Astrocyte (in vitro differentiated cells and primary cell): ENCODE results near the gene CD52. TPM values are rescaled to one million over a fixed set of nuclear protein-coding genes. Genes with fewer than 3 reads are reported as not detected.
"Not testable (repeated sequence)": the region's sequence is repeated elsewhere in the genome, so short reads cannot be mapped to it uniquely, and the experiment has no call there.

Experiments used
- DNase-seq: peaks from one replicate; pipeline ENCODE4 v3.0.0-alpha.2; 2010; ENCODE audit warnings: low read depth
- FAIRE-seq: peaks from 2 replicates; lab custom pipeline; 2011; peaks lifted over from hg19 to GRCh38; lab: Jason Lieb, UNC
- H2AFZ ChIP-seq: 2 replicates; pipeline ENCODE4 v1.6.0; 2012; ENCODE audit warnings: low read depth, low read length, inconsistent platforms
- H3K27ac ChIP-seq: 2 replicates; pipeline ENCODE4 v1.5.1; 2011; ENCODE audit warnings: low read depth, low read length, inconsistent platforms
- H3K27me3 ChIP-seq: 2 replicates; pipeline ENCODE4 v1.6.0; 2011; ENCODE audit warnings: low read length, inconsistent platforms; ENCODE audit not compliant: insufficient read depth
- H3K36me3 ChIP-seq: 2 replicates; pipeline ENCODE4 v1.5.1; 2011; ENCODE audit warnings: low read length, inconsistent platforms; ENCODE audit not compliant: insufficient read depth
- H3K4me1 ChIP-seq: 2 replicates; pipeline ENCODE4 v1.5.1; 2011; ENCODE audit warnings: low read length, inconsistent platforms; ENCODE audit not compliant: insufficient read depth
- H3K4me2 ChIP-seq: 2 replicates; pipeline ENCODE4 v1.6.0; 2012; ENCODE audit warnings: low read length, inconsistent platforms
- H3K4me3 ChIP-seq: 2 replicates; pipeline ENCODE4 v1.5.1; 2011; ENCODE audit warnings: low read depth, mild to moderate bottlenecking, low read length, inconsistent platforms; ENCODE audit not compliant: insufficient read depth
- H3K79me2 ChIP-seq: 2 replicates; pipeline ENCODE4 v1.6.0; 2012; ENCODE audit warnings: mild to moderate bottlenecking, low read length, inconsistent platforms; ENCODE audit not compliant: insufficient read depth
- H3K9ac ChIP-seq: 2 replicates; pipeline ENCODE4 v1.6.0; 2012; ENCODE audit warnings: mild to moderate bottlenecking, low read length, inconsistent platforms
- H3K9me3 ChIP-seq: 2 replicates; pipeline ENCODE4 v1.5.1; 2012; ENCODE audit warnings: low read depth, mild to moderate bottlenecking, low read length, inconsistent platforms; ENCODE audit not compliant: insufficient read depth
- H4K20me1 ChIP-seq: 2 replicates; pipeline ENCODE4 v1.6.0; 2012; ENCODE audit warnings: low read length, inconsistent platforms; ENCODE audit not compliant: insufficient read depth
- H3K27ac Mint-ChIP-seq: one replicate; pipeline ENCODE4 v1.8.0; 2021; ENCODE audit warnings: mild to moderate bottlenecking, mixed read lengths; ENCODE audit not compliant: unreplicated experiment
- H3K27me3 Mint-ChIP-seq: one replicate; pipeline ENCODE4 v1.8.0; 2021; ENCODE audit warnings: low read depth, mixed read lengths; ENCODE audit not compliant: unreplicated experiment
- H3K36me3 Mint-ChIP-seq: one replicate; pipeline ENCODE4 v1.8.0; 2021; ENCODE audit warnings: low read depth, mixed read lengths; ENCODE audit not compliant: unreplicated experiment
- H3K4me1 Mint-ChIP-seq: one replicate; pipeline ENCODE4 v1.8.0; 2021; ENCODE audit warnings: low read depth, mixed read lengths; ENCODE audit not compliant: unreplicated experiment
- H3K4me3 Mint-ChIP-seq: one replicate; pipeline ENCODE4 v1.8.0; 2021; ENCODE audit warnings: mild to moderate bottlenecking, moderate library complexity, mixed read lengths; ENCODE audit not compliant: unreplicated experiment
- H3K9me3 Mint-ChIP-seq: one replicate; pipeline ENCODE4 v1.8.0; 2021; ENCODE audit warnings: mild to moderate bottlenecking, mixed read lengths; ENCODE audit not compliant: unreplicated experiment
- EZH2 ChIP-seq: IDR thresholded peaks from 2 replicates; pipeline ENCODE4 v1.6.1; 2012; ENCODE audit warnings: mild to moderate bottlenecking, low read length, inconsistent platforms; ENCODE audit not compliant: insufficient read depth
- total RNA-seq: library from RNA; stranded (reverse); gene quantifications from 2 replicates; pipeline ENCODE4 v1.2.1, GENCODE V29; 2021
- TF ChIP-seq, protein P1 (sequence below): IDR thresholded peaks from 2 replicates; pipeline ENCODE4 v1.5.1; 2011; ENCODE audit warnings: low read depth, mild to moderate bottlenecking, inconsistent platforms, low read length, moderate library complexity; ENCODE audit not compliant: insufficient read depth

The CD52 gene
- total RNA-seq, 1 donor from 2014 or later, result not detected

DNA sequence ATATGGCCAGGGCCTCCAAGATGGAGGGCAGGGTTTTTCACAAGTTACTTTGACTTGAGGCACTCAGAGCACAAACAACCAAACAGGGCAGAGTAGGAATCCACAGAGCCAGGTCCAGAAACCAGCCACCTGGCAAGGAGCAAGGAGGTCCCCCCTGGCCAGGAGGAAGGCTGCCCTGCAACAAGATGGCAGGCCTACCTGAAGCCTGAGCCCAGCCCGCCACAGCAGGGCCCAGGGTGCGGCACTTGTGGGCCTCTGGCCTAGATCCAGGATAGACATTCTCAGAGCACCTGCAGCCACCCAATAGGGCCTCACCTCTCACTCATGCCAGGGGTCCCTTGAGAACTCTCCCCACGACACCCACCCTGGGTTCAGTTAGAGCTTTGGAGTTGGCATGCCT, 26.3 kb upstream of the CD52 start:
- no peaks in the 10 kb centered on the region for H3K9me3 Mint-ChIP-seq
- H3K27ac Mint-ChIP-seq, result no peak overlapping the region
- Histone ChIP-seq H3K4me1 (no peaks in the 10 kb centered on the region), H3K27ac (no peak overlapping the region), H4K20me1 (no peaks in the 10 kb centered on the region), H3K27me3 (no peaks in the 10 kb centered on the region), H3K4me3 (no peak overlapping the region), H3K79me2 (no peaks in the 10 kb centered on the region), H3K9ac (no peak overlapping the region), H3K36me3 (no peaks in the 10 kb centered on the region), H3K4me2 (no peak overlapping the region), H2AFZ (no peak overlapping the region), H3K9me3 (no peaks in the 10 kb centered on the region)
- peaks cover 11% of the 10 kb centered on the region for H3K36me3 Mint-ChIP-seq
- H3K4me3 Mint-ChIP-seq, result no peak overlapping the region
- TF ChIP-seq, protein P1, sequence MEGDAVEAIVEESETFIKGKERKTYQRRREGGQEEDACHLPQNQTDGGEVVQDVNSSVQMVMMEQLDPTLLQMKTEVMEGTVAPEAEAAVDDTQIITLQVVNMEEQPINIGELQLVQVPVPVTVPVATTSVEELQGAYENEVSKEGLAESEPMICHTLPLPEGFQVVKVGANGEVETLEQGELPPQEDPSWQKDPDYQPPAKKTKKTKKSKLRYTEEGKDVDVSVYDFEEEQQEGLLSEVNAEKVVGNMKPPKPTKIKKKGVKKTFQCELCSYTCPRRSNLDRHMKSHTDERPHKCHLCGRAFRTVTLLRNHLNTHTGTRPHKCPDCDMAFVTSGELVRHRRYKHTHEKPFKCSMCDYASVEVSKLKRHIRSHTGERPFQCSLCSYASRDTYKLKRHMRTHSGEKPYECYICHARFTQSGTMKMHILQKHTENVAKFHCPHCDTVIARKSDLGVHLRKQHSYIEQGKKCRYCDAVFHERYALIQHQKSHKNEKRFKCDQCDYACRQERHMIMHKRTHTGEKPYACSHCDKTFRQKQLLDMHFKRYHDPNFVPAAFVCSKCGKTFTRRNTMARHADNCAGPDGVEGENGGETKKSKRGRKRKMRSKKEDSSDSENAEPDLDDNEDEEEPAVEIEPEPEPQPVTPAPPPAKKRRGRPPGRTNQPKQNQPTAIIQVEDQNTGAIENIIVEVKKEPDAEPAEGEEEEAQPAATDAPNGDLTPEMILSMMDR, result no peak
- no peak for TF ChIP-seq EZH2
- FAIRE-seq (no peak), DNase-seq (no peak)
- peaks cover 7% of the 10 kb centered on the region for H3K4me1 Mint-ChIP-seq
- no peaks in the 10 kb centered on the region for H3K27me3 Mint-ChIP-seq

DNA sequence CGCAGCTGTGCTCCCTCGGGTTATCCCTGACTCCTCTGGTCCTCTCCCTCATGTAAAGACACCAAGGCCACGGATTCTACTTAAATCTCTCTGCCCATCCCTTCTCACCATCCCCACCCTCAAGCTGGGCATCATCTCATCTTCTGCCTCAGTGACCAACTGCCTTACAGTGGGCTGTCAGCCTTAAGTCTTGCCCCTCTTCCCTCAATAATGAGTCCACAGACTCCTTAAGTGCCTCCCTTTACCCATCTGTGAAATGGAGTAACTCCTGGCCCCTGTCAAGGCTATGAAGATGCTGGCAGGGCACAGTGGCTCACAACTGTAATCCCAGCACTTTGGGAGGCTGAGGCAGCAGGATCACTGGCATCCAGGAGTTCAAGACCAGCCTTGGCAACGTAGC, 25.8 kb upstream of the CD52 start:
- Mint-ChIP-seq H3K4me1 (peaks cover 7% of the 10 kb centered on the region), H3K27me3 (no peaks in the 10 kb centered on the region), H3K4me3 (no peak overlapping the region), H3K9me3 (no peaks in the 10 kb centered on the region), H3K36me3 (peaks cover 11% of the 10 kb centered on the region), H3K27ac (no peak overlapping the region)
- no peaks in the 10 kb centered on the region for H3K9me3 ChIP-seq
- DNase-seq, result no peak
- TF ChIP-seq, protein P1, result no peak
- TF ChIP-seq EZH2, result no peak
- no peak overlapping the region for H3K4me3 ChIP-seq
- H3K4me2 ChIP-seq, result no peak overlapping the region
- H2AFZ ChIP-seq, result no peak overlapping the region
- no peaks in the 10 kb centered on the region for H3K27me3 ChIP-seq
- FAIRE-seq, result no peak
- H3K79me2 ChIP-seq, result no peaks in the 10 kb centered on the region
- no peak overlapping the region for H3K27ac ChIP-seq
- H3K4me1 ChIP-seq, result no peaks in the 10 kb centered on the region
- H4K20me1 ChIP-seq, result no peaks in the 10 kb centered on the region
- H3K9ac ChIP-seq, result no peak overlapping the region
- no peaks in the 10 kb centered on the region for H3K36me3 ChIP-seq

DNA sequence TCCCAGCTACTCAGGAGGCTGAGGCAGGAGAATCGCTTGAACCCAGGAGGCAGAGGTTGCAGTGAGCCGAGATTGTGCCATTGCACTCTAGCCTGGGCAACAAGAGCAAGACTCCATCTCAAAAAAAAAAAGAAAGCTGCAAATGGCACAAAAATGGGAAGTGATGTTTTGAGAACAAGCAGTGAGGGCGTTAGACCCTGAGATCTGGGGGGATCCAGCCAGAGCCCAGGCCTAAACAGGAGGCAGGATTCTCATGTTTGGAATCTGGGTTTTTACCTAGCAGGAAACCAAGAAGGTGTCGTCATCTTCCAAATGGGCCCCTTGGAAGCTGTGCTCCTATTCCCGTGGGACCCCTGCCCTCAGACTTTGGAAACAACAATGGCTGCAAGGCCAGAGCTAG, 25.0 kb upstream of the CD52 start:
- not testable (repeated sequence) for DNase-seq, H3K27ac Mint-ChIP-seq, FAIRE-seq, H3K27me3 Mint-ChIP-seq, H4K20me1 ChIP-seq, H2AFZ ChIP-seq, H3K9ac ChIP-seq, H3K4me3 ChIP-seq, H3K4me3 Mint-ChIP-seq, H3K27ac ChIP-seq, H3K4me1 Mint-ChIP-seq, H3K27me3 ChIP-seq, H3K79me2 ChIP-seq, H3K36me3 ChIP-seq, H3K9me3 ChIP-seq, H3K9me3 Mint-ChIP-seq, H3K4me1 ChIP-seq, H3K4me2 ChIP-seq
- peaks cover 11% of the 10 kb centered on the region for H3K36me3 Mint-ChIP-seq
